Cardiac muscle cell (in vitro differentiated cells and primary cell): ENCODE data around the gene CCDC117. TPM values are rescaled to one million over a fixed set of nuclear protein-coding genes. Genes with fewer than 3 reads are reported as not detected.

Experiments
- DNase-seq, 2 donors: peaks; one replicate each; pipeline versions ENCODE4 v3.0.0 to v3.0.0-alpha.2; 2010 to 2017; ENCODE audit warnings: low read depth in 1 of 2, low spot score in 1 of 2
- H3K27ac ChIP-seq: fragments of 200-600 bp; sonication (generic); 2 replicates; pipeline ENCODE4 v1.5.1; 2016
- H3K27me3 ChIP-seq: fragments of 200-600 bp; sonication (generic); 2 replicates; pipeline ENCODE4 v1.6.0; 2016; ENCODE audit warnings: control low read depth
- H3K36me3 ChIP-seq: fragments of 200-600 bp; sonication (generic); 2 replicates; pipeline ENCODE4 v1.5.1; 2016; ENCODE audit warnings: control low read depth
- H3K4me1 ChIP-seq: fragments of 200-600 bp; sonication (generic); 2 replicates; pipeline ENCODE4 v1.8.1; 2017; ENCODE audit warnings: low read depth, mild to moderate bottlenecking, mixed run types
- H3K4me3 ChIP-seq: fragments of 200-600 bp; sonication (generic); 2 replicates; pipeline ENCODE4 v1.5.1; 2016; ENCODE audit warnings: mild to moderate bottlenecking
- H3K9me3 ChIP-seq: fragments of 200-600 bp; sonication (generic); 2 replicates; pipeline ENCODE4 v1.5.1; 2017; ENCODE audit warnings: low read depth, mild to moderate bottlenecking, control low read depth
- CTCF ChIP-seq: IDR thresholded peaks from 2 replicates; pipeline ENCODE4 v1.5.1; 2012; ENCODE audit warnings: low read depth, mild to moderate bottlenecking, low read length
- polyA plus RNA-seq: library from polyadenylated mRNA; unstranded; fragments of >200 nt; fragmentation: Nextera tagmentation; extraction: Ambion mirVana; gene quantifications from 2 replicates; pipeline ENCODE4 v1.2.1, GENCODE V29; 2016
- total RNA-seq: library from RNA; depleted of rRNA; stranded (reverse); fragments of >200 nt; gene quantifications from 2 replicates; pipeline ENCODE4 v1.2.3, GENCODE V29; 2016

The CCDC117 gene
- total and polyA plus RNA-seq, 2 experiments from 2014 or later = 29.1 to 37.9 TPM

GRCh38 chr22:28766628-28767027, 5.9 kb upstream of the CCDC117 start:
- H3K27ac ChIP-seq = no peak overlapping the region
- H3K27me3 ChIP-seq = no peaks in the 10 kb centered on the region
- H3K4me3 ChIP-seq = no peak overlapping the region
- no peak for TF ChIP-seq CTCF
- no peaks in the 10 kb centered on the region for H3K36me3 ChIP-seq
- no peaks in the 10 kb centered on the region for H3K9me3 ChIP-seq
- DNase-seq = no peak
- H3K4me1 ChIP-seq = no peaks in the 10 kb centered on the region

- no peaks in the 10 kb centered on the region for H3K27me3 ChIP-seq
- no peaks in the 10 kb centered on the region for H3K36me3 ChIP-seq
Observed at GRCh38 chr22:28768701-28769393, 3.6 kb upstream of the CCDC117 start.

GRCh38 chr22:28769394-28770085, 3.0 kb upstream of the CCDC117 start:
- no peak overlapping the region for H3K4me3 ChIP-seq
- DNase-seq = no peak
- TF ChIP-seq CTCF = no peak
- no peaks in the 10 kb centered on the region for H3K9me3 ChIP-seq
- H3K27me3 ChIP-seq = no peaks in the 10 kb centered on the region
- H3K36me3 ChIP-seq = no peaks in the 10 kb centered on the region
- no peaks in the 10 kb centered on the region for H3K4me1 ChIP-seq
- no peak overlapping the region for H3K27ac ChIP-seq

More at GRCh38 chr22:28768701-28769393, 3.6 kb upstream of the CCDC117 start:
- no peak for DNase-seq
- H3K27ac ChIP-seq = no peak overlapping the region
- H3K9me3 ChIP-seq = no peaks in the 10 kb centered on the region
- H3K4me3 ChIP-seq = no peak overlapping the region
- H3K4me1 ChIP-seq = no peaks in the 10 kb centered on the region
- no peak for TF ChIP-seq CTCF

- Histone ChIP-seq H3K27ac (no peak overlapping the region), H3K9me3 (no peaks in the 10 kb centered on the region), H3K4me3 (no peak overlapping the region), H3K36me3 (peaks cover 5% of the 10 kb centered on the region), H3K4me1 (no peaks in the 10 kb centered on the region), H3K27me3 (no peaks in the 10 kb centered on the region)
- DNase-seq = no peak
- no peak for TF ChIP-seq CTCF
Observed at GRCh38 chr22:28771195-28771791, 1.2 kb upstream of the CCDC117 start.

GRCh38 chr22:28773461-28773867, 969 bp downstream of the CCDC117 start:
- TF ChIP-seq CTCF = no peak
- H3K4me3 ChIP-seq = peak overlapping the region; percentile 91
- H3K27me3 ChIP-seq = no peaks in the 10 kb centered on the region
- peak overlapping the region; percentile 99 for H3K27ac ChIP-seq
- no peaks in the 10 kb centered on the region for H3K9me3 ChIP-seq
- H3K4me1 ChIP-seq = peaks cover under 1% of the 10 kb centered on the region
- H3K36me3 ChIP-seq = peaks cover 5% of the 10 kb centered on the region
- peak in 1 of 2 donors; percentile 34 for DNase-seq
